HG02870 (cell line): ENCODE data around the gene CD244.
A peak's percentile ranks its signal among the peaks of the same experiment; 100 is the strongest.
"Not testable (repeated sequence)": the region's sequence is repeated elsewhere in the genome, so short reads cannot be mapped to it uniquely, and the experiment has no call there.

Experiments used
- ATAC-seq: cut with Tn5 transposase; IDR thresholded peaks from one replicate; pipeline ENCODE4 v1.9.1; 2021; ENCODE audit warnings: mild to moderate bottlenecking, moderate library complexity; ENCODE audit not compliant: unreplicated experiment

CD244 gene

DNA sequence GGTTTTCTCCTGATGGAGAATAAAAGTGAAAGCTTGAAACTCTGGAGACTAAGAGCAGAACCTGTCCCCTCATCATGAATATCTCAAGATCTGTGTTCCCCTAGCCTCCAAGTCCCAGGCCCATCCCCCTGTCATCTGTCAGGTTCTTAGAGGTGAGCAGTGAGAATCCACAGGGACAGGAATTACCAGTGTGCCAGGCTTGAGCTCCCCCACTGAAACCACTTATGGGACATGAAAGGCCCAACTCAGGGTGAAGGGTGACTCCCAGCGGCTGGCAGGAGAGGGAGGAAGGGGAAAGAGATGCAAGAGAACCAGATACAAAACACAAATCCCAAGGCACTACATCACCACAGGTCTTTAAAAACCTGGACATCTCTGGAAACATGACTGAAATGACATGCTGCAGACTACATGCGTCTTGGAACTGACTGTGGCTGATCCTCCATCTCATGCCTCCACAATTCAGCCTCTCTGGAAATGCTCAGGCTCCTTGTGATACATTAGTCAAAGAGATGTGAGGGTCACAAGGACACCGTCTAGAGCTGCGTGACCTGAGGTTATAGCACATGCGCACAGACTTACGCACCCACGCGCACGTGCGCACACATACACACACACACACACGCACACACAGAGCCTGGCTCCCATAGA is 73.5 kb downstream of the CD244 start:
- no peak for ATAC-seq

DNA sequence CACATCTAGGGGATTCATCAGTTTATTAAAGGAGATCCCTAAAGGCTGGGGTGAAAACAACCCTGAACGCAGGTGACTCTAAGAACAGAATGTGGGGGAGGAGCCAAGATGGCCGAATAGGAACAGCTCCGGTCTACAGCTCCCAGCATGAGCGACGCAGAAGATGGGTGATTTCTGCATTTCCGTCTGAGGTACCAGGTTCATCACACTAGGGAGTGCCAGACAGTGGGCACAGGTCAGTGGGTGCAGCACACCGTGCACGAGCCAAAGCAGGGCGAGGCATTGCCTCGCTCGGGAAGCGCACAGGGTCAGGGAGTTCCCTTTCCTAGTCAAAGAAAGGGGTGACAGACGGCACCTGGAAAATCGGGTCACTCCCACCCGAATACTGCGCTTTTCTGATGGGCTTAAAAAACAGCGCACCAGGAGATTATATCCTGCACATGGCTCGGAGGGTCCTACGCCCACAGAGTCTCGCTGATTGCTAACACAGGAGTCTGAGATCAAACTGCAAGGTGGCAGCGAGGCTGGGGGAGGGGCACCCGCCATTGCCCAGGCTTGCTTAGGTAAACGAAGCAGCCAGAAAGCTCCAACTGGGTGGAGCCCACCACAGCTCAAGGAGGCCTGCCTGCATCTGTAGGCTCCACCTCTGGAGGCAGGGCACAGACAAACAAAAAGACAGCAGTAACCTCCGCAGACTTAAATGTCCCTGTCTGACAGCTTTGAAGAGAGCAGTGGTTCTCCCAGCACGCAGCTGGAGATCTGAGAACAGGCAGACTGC is 79.5 kb downstream of the CD244 start:
- not testable (repeated sequence) for ATAC-seq

- ATAC-seq: peak; percentile 80
Measured at GRCh38 chr1:160781914-160782689, 80.6 kb downstream of the CD244 start.

DNA sequence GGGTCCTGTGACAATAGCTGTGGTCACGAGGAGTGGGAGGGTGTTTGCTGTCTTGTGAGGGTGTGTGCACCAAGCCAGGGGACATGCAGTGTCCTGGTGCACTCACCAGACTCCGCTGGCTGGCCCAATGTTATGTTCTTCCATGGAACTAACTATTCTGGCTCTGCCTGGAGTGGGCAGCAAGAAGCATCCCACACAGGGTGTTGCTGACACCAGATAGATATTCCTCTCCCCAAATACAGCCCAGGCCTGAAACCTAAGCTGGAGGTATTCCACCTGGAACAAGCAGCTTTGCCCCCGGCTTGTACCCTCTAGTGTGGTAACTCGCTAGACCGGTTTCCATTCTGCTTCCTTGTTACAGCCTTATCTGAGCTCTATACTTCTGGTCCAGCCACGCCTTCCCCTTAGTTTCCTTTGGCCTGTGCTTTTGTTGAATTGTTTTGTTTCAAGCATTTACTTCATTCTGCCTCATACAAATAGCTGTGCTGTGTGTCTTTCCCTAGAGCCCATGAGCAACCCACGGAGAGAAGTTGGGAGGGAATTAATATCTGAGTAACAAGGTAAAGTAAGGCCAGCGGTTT is 81.4 kb downstream of the CD244 start:
- ATAC-seq: no peak

GRCh38 chr1:160780398-160780755 is 82.3 kb downstream of the CD244 start:
- no peak for ATAC-seq
